CD4-positive, alpha-beta memory T cell (primary cell): ENCODE data around the gene OPA1. TPM values are rescaled to one million over a fixed set of nuclear protein-coding genes. Genes with fewer than 3 reads are reported as not detected.
A peak's percentile ranks its signal among the peaks of the same experiment; 100 is the strongest.

Source experiments
- CTCF ChIA-PET: fragments of 350-600 bp; sonication (Branson Sonifier 250); formaldehyde crosslinking; loops from one replicate; lab custom pipeline; 2021; ENCODE audit warnings: inconsistent platforms; ENCODE audit not compliant: partially characterized antibody; lab: Charles Lee
- POLR2A ChIA-PET: fragments of 350-600 bp; sonication (Branson Sonifier 250); formaldehyde crosslinking; loops from one replicate; lab custom pipeline; 2021; ENCODE audit not compliant: partially characterized antibody; lab: Charles Lee
- DNase-seq, 5 donors: peaks; one replicate each; pipeline versions ENCODE4 v3.0.0 to v3.0.0-alpha.2; 2020 to 2022; ENCODE audit warnings: mixed read lengths in 1 of 5
- H3K27ac ChIP-seq: one replicate; pipeline ENCODE4 v1.7.0; 2013; ENCODE audit warnings: low read depth, low read length
- H3K27me3 ChIP-seq: 2 replicates; pipeline ENCODE4 v1.7.0; 2013; ENCODE audit warnings: mild to moderate bottlenecking, low read length, moderate library complexity; ENCODE audit not compliant: insufficient read depth
- H3K36me3 ChIP-seq: 2 replicates; pipeline ENCODE4 v1.7.0; 2013; ENCODE audit warnings: mild to moderate bottlenecking, low read length, moderate library complexity; ENCODE audit not compliant: insufficient read depth
- H3K4me1 ChIP-seq: 2 replicates; pipeline ENCODE4 v1.7.0; 2013; ENCODE audit warnings: mild to moderate bottlenecking, low read length, moderate library complexity; ENCODE audit not compliant: insufficient read depth
- H3K4me3 ChIP-seq, 2 donors: one replicate each; pipeline ENCODE4 v1.7.0; 2013; ENCODE audit warnings: low read length in 2 of 2, mild to moderate bottlenecking in 1 of 2
- H3K9me3 ChIP-seq, 2 donors: one replicate each; pipeline ENCODE4 v1.7.0; 2013; ENCODE audit warnings: low read length in 2 of 2, control low read depth in 1 of 2; ENCODE audit not compliant: control insufficient read depth in 1 of 2
- H3K27ac Mint-ChIP-seq, 7 donors: one replicate each; pipeline ENCODE4 v1.8.0; 2020 to 2021; ENCODE audit warnings: mixed read lengths in 7 of 7, mild to moderate bottlenecking in 6 of 7, inconsistent platforms in 3 of 7, moderate library complexity in 3 of 7
- H3K27me3 Mint-ChIP-seq, 2 donors: one replicate each; pipeline ENCODE4 v1.8.0; 2020 to 2021; ENCODE audit warnings: mixed read lengths in 2 of 2
- H3K36me3 Mint-ChIP-seq, 2 donors: one replicate each; pipeline ENCODE4 v1.8.0; 2020 to 2021; ENCODE audit warnings: mixed read lengths in 2 of 2, inconsistent platforms in 1 of 2, mild to moderate bottlenecking in 1 of 2
- H3K4me1 Mint-ChIP-seq, 4 donors: one replicate each; pipeline ENCODE4 v1.8.0; 2020 to 2021; ENCODE audit warnings: mixed read lengths in 4 of 4, mild to moderate bottlenecking in 1 of 4
- H3K4me3 Mint-ChIP-seq, 8 donors: one replicate each; pipeline ENCODE4 v1.8.0; 2020 to 2021; ENCODE audit warnings: mixed read lengths in 8 of 8, mild to moderate bottlenecking in 7 of 8, moderate library complexity in 6 of 8, inconsistent platforms in 3 of 8
- H3K9me3 Mint-ChIP-seq, 8 donors: one replicate each; pipeline ENCODE4 v1.8.0; 2020 to 2021; ENCODE audit warnings: mixed read lengths in 8 of 8, mild to moderate bottlenecking in 5 of 8, inconsistent platforms in 3 of 8, moderate library complexity in 1 of 8
- intact Hi-C: fragments of 100-400 bp; cut with micrococcal nuclease; formaldehyde crosslinking; loops from one replicate; pipeline ENCODE4 v1.15.1; 2023
- polyA plus RNA-seq, 2 donors: library from polyadenylated mRNA; unstranded; fragments of 300-500 nt; fragmentation: Illumina TruSeq; gene quantifications; one replicate each; pipeline ENCODE4 v1.2.3, GENCODE V29; 2021
- total RNA-seq, 2 experiments: library from RNA; stranded (reverse); gene quantifications; one replicate each; pipeline ENCODE4 v1.2.3, GENCODE V29; 2021

The OPA1 gene
- total and polyA plus RNA-seq, 4 experiments from 2014 or later = 19.8 to 59.8 (median 39.9) TPM

GRCh38 chr3:193704431-193704830 is 111.4 kb downstream of the OPA1 start:
- Mint-ChIP-seq H3K4me3 (no peak overlapping the region), H3K27ac (no peak overlapping the region), H3K9me3 (peaks cover 0 to 2% (median 0%) of the 10 kb centered on the region in 8 donors), H3K4me1 (peaks cover 0 to 3% (median 0%) of the 10 kb centered on the region in 4 donors), H3K27me3 (no peaks in the 10 kb centered on the region), H3K36me3 (peaks cover 5 to 13% of the 10 kb centered on the region in 2 donors)
- H3K4me3 ChIP-seq = no peak overlapping the region
- no peak overlapping the region for H3K27ac ChIP-seq
- H3K36me3 ChIP-seq = no peaks in the 10 kb centered on the region
- no peaks in the 10 kb centered on the region for H3K9me3 ChIP-seq
- POLR2A ChIA-PET = no interaction called here
- CTCF ChIA-PET = no interaction called here
- H3K4me1 ChIP-seq = no peaks in the 10 kb centered on the region
- no peaks in the 10 kb centered on the region for H3K27me3 ChIP-seq
- intact Hi-C loops = no loop called here
- DNase-seq = no peak

GRCh38 chr3:193708270-193708669 is 115.3 kb downstream of the OPA1 start:
- Mint-ChIP-seq H3K27me3 (no peaks in the 10 kb centered on the region), H3K27ac (no peak overlapping the region), H3K36me3 (no peaks in the 10 kb centered on the region), H3K4me3 (no peak overlapping the region), H3K9me3 (peaks cover 0 to 2% (median 0%) of the 10 kb centered on the region in 8 donors), H3K4me1 (peaks cover 0 to 3% (median 0%) of the 10 kb centered on the region in 4 donors)
- ChIA-PET CTCF (no interaction called here), POLR2A (no interaction called here)
- Histone ChIP-seq H3K27me3 (no peaks in the 10 kb centered on the region), H3K4me1 (no peaks in the 10 kb centered on the region), H3K36me3 (no peaks in the 10 kb centered on the region), H3K27ac (no peak overlapping the region), H3K9me3 (no peaks in the 10 kb centered on the region), H3K4me3 (no peak overlapping the region)
- no peak for DNase-seq
- intact Hi-C loops = no loop called here

- peaks cover 0 to 2% (median 0%) of the 10 kb centered on the region in 4 donors for H3K4me1 Mint-ChIP-seq
- H3K4me3 Mint-ChIP-seq = no peak overlapping the region
- ChIA-PET POLR2A (no interaction called here), CTCF (no interaction called here)
- H3K27ac Mint-ChIP-seq = peak overlapping the region in 1 of 7 donors; percentile 17
- no peaks in the 10 kb centered on the region for H3K27me3 Mint-ChIP-seq
- peaks cover 7 to 9% of the 10 kb centered on the region in 2 donors for H3K36me3 Mint-ChIP-seq
- Histone ChIP-seq H3K27ac (no peak overlapping the region), H3K4me1 (no peaks in the 10 kb centered on the region), H3K9me3 (peaks cover 0 to 6% of the 10 kb centered on the region in 2 donors), H3K36me3 (no peaks in the 10 kb centered on the region), H3K27me3 (no peaks in the 10 kb centered on the region), H3K4me3 (no peak overlapping the region)
- H3K9me3 Mint-ChIP-seq = peaks cover 2 to 17% (median 14%) of the 10 kb centered on the region in 8 donors
- DNase-seq = no peak
- intact Hi-C loops = no loop called here
These were observed 117.5 kb downstream of the OPA1 start for GRCh38 chr3:193710286-193711165.

- intact Hi-C loops = no loop called here
- peaks cover 2 to 20% (median 17%) of the 10 kb centered on the region in 8 donors for H3K9me3 Mint-ChIP-seq
- no peaks in the 10 kb centered on the region for H3K4me1 ChIP-seq
- POLR2A ChIA-PET = no interaction called here
- no peak overlapping the region for H3K4me3 ChIP-seq
- no peak overlapping the region for H3K27ac ChIP-seq
- H3K36me3 Mint-ChIP-seq = peaks cover 7 to 13% of the 10 kb centered on the region in 2 donors
- no peak overlapping the region for H3K4me3 Mint-ChIP-seq
- H3K9me3 ChIP-seq = peaks cover 0 to 6% of the 10 kb centered on the region in 2 donors
- no peak for DNase-seq
- CTCF ChIA-PET = no interaction called here
- peaks cover 0 to 8% (median 0%) of the 10 kb centered on the region in 4 donors for H3K4me1 Mint-ChIP-seq
- H3K27ac Mint-ChIP-seq = no peak overlapping the region
- no peaks in the 10 kb centered on the region for H3K36me3 ChIP-seq
- no peaks in the 10 kb centered on the region for H3K27me3 ChIP-seq
- H3K27me3 Mint-ChIP-seq = no peaks in the 10 kb centered on the region
These were observed 118.1 kb downstream of the OPA1 start for GRCh38 chr3:193711166-193711485.

- no peaks in the 10 kb centered on the region for H3K36me3 ChIP-seq
- no peaks in the 10 kb centered on the region for H3K27me3 ChIP-seq
- H3K9me3 ChIP-seq = peaks cover 0 to 6% of the 10 kb centered on the region in 2 donors
- peaks cover 2 to 22% (median 17%) of the 10 kb centered on the region in 8 donors for H3K9me3 Mint-ChIP-seq
- intact Hi-C loops = no loop called here
- no peak overlapping the region for H3K27ac Mint-ChIP-seq
- POLR2A ChIA-PET = no interaction called here
- H3K27ac ChIP-seq = no peak overlapping the region
- H3K27me3 Mint-ChIP-seq = no peaks in the 10 kb centered on the region
- H3K4me3 ChIP-seq = no peak overlapping the region
- H3K4me3 Mint-ChIP-seq = no peak overlapping the region
- H3K36me3 Mint-ChIP-seq = peaks cover 7 to 13% of the 10 kb centered on the region in 2 donors
- H3K4me1 ChIP-seq = no peaks in the 10 kb centered on the region
- CTCF ChIA-PET = no interaction called here
- H3K4me1 Mint-ChIP-seq = peaks cover 0 to 11% (median 1%) of the 10 kb centered on the region in 4 donors
- no peak for DNase-seq
These were observed 118.5 kb downstream of the OPA1 start for GRCh38 chr3:193711523-193711963.

- intact Hi-C loops = no loop called here
- peaks cover 2 to 25% (median 17%) of the 10 kb centered on the region in 8 donors for H3K9me3 Mint-ChIP-seq
- no peak overlapping the region for H3K4me3 Mint-ChIP-seq
- Histone ChIP-seq H3K4me1 (no peaks in the 10 kb centered on the region), H3K27ac (no peak overlapping the region), H3K27me3 (no peaks in the 10 kb centered on the region), H3K9me3 (peaks cover 0 to 6% of the 10 kb centered on the region in 2 donors), H3K36me3 (no peaks in the 10 kb centered on the region), H3K4me3 (no peak overlapping the region)
- H3K27ac Mint-ChIP-seq = no peak overlapping the region
- ChIA-PET CTCF (no interaction called here), POLR2A (no interaction called here)
- H3K27me3 Mint-ChIP-seq = no peaks in the 10 kb centered on the region
- H3K4me1 Mint-ChIP-seq = peaks cover 0 to 17% (median 1%) of the 10 kb centered on the region in 4 donors
- H3K36me3 Mint-ChIP-seq = peaks cover 7 to 13% of the 10 kb centered on the region in 2 donors
- DNase-seq = no peak
These were observed 119.1 kb downstream of the OPA1 start for GRCh38 chr3:193711964-193712598.

- H3K27ac ChIP-seq = no peak overlapping the region
- POLR2A ChIA-PET = no interaction called here
- H3K9me3 ChIP-seq = peaks cover 0 to 6% of the 10 kb centered on the region in 2 donors
- H3K4me1 Mint-ChIP-seq = peaks cover 0 to 17% (median 1%) of the 10 kb centered on the region in 4 donors
- intact Hi-C loops = no loop called here
- no peaks in the 10 kb centered on the region for H3K36me3 ChIP-seq
- no peaks in the 10 kb centered on the region for H3K4me1 ChIP-seq
- no peak for DNase-seq
- CTCF ChIA-PET = no interaction called here
- H3K4me3 Mint-ChIP-seq = no peak overlapping the region
- H3K4me3 ChIP-seq = no peak overlapping the region
- H3K27me3 Mint-ChIP-seq = peaks cover 0 to 1% of the 10 kb centered on the region in 2 donors
- no peak overlapping the region for H3K27ac Mint-ChIP-seq
- H3K27me3 ChIP-seq = no peaks in the 10 kb centered on the region
- peaks cover 7 to 13% of the 10 kb centered on the region in 2 donors for H3K36me3 Mint-ChIP-seq
- peaks cover 0 to 25% (median 18%) of the 10 kb centered on the region in 8 donors for H3K9me3 Mint-ChIP-seq
These were observed 119.9 kb downstream of the OPA1 start for GRCh38 chr3:193712938-193713337.
